ENCODE measurements around the gene MPZL3.

Gene MPZL3

GRCh38 chr11:118264569-118265465 lies 12.7 kb upstream of the MPZL3 start:
- H3K27ac ChIP-seq (ENCODE audit: low read depth, low read length), result no peak overlapping the region
- H3K4me3 ChIP-seq (ENCODE audit: low read length), result peak overlapping the region; percentile 51
- 35% methylated on average over 13 of the region's 13 CpGs for WGBS
- peaks cover 90% of the 10 kb centered on the region for H3K27me3 ChIP-seq (ENCODE audit: insufficient read depth, low read length)
- no peaks in the 10 kb centered on the region for H3K36me3 ChIP-seq (ENCODE audit: insufficient read depth, low read length)
- peak overlapping the region; percentile 54; the same call in 1 of the 2 replicates for H3K9ac ChIP-seq (ENCODE audit: low read depth, low read length)
- peaks cover 22% of the 10 kb centered on the region for H3K4me1 ChIP-seq (ENCODE audit: insufficient read depth, low read length)
- no peaks in the 10 kb centered on the region for H3K9me3 ChIP-seq (ENCODE audit: insufficient read depth, low read depth, low read length)

- Histone ChIP-seq H3K27ac (ENCODE audit: low read depth, low read length) (no peak within 1 kb of the TSS), H3K9ac (ENCODE audit: low read depth, low read length) (peak within 1 kb of the TSS; percentile 54), H3K27me3 (ENCODE audit: insufficient read depth, low read length) (peaks cover 84% of the 10 kb centered on the region), H3K9me3 (ENCODE audit: insufficient read depth, low read depth, low read length) (no peaks in the 10 kb centered on the region), H3K36me3 (ENCODE audit: insufficient read depth, low read length) (no peaks in the 10 kb centered on the region), H3K4me1 (ENCODE audit: insufficient read depth, low read length) (peaks cover 22% of the 10 kb centered on the region), H3K4me3 (ENCODE audit: low read length) (peak within 1 kb of the TSS; percentile 51)
- 11% methylated on average over 19 of the region's 19 CpGs for WGBS
Measured at GRCh38 chr11:118263695-118264568, 11.8 kb upstream of the MPZL3 start, which contains the start of gene MPZL2. Gene MPZL2, minus strand, starts transcription at chr11:118264297. Its CDS starts 144 bp downstream, at chr11:118264153.

GRCh38 chr11:118263112-118263511 lies 10.9 kb upstream of the MPZL3 start:
- Histone ChIP-seq H3K4me1 (ENCODE audit: insufficient read depth, low read length) (peaks cover 22% of the 10 kb centered on the region), H3K9me3 (ENCODE audit: insufficient read depth, low read depth, low read length) (no peaks in the 10 kb centered on the region), H3K4me3 (ENCODE audit: low read length) (0 out of 2 replicates have a peak overlapping the region, but pooled peaks have one; percentile 51), H3K36me3 (ENCODE audit: insufficient read depth, low read length) (no peaks in the 10 kb centered on the region), H3K27ac (ENCODE audit: low read depth, low read length) (no peak overlapping the region), H3K27me3 (ENCODE audit: insufficient read depth, low read length) (peaks cover 78% of the 10 kb centered on the region), H3K9ac (ENCODE audit: low read depth, low read length) (no peak overlapping the region)
- WGBS, result 85% methylated on average over 3 of the region's 4 CpGs

- no peak overlapping the region for H3K4me3 ChIP-seq (ENCODE audit: low read length)
- peaks cover 22% of the 10 kb centered on the region for H3K4me1 ChIP-seq (ENCODE audit: insufficient read depth, low read length)
- peaks cover 72% of the 10 kb centered on the region for H3K27me3 ChIP-seq (ENCODE audit: insufficient read depth, low read length)
- H3K27ac ChIP-seq (ENCODE audit: low read depth, low read length), result no peak overlapping the region
- H3K36me3 ChIP-seq (ENCODE audit: insufficient read depth, low read length), result no peaks in the 10 kb centered on the region
- 91% methylated on average over 3 of the region's 3 CpGs for whole genome bisulfite sequencing
- no peak overlapping the region for H3K9ac ChIP-seq (ENCODE audit: low read depth, low read length)
- no peaks in the 10 kb centered on the region for H3K9me3 ChIP-seq (ENCODE audit: insufficient read depth, low read depth, low read length)
Measured at GRCh38 chr11:118260353-118260752, 8.2 kb upstream of the MPZL3 start.

GRCh38 chr11:118259138-118259537 lies 7.0 kb upstream of the MPZL3 start:
- H3K4me1 ChIP-seq (ENCODE audit: insufficient read depth, low read length), result peaks cover 12% of the 10 kb centered on the region
- H3K36me3 ChIP-seq (ENCODE audit: insufficient read depth, low read length), result no peaks in the 10 kb centered on the region
- H3K9me3 ChIP-seq (ENCODE audit: insufficient read depth, low read depth, low read length), result no peaks in the 10 kb centered on the region
- no peak overlapping the region for H3K4me3 ChIP-seq (ENCODE audit: low read length)
- WGBS, result 97% methylated on average over 1 of the region's 1 CpG
- no peak overlapping the region for H3K27ac ChIP-seq (ENCODE audit: low read depth, low read length)
- peaks cover 72% of the 10 kb centered on the region for H3K27me3 ChIP-seq (ENCODE audit: insufficient read depth, low read length)
- H3K9ac ChIP-seq (ENCODE audit: low read depth, low read length), result no peak overlapping the region

- H3K4me1 ChIP-seq (ENCODE audit: insufficient read depth, low read length), result peaks cover 6% of the 10 kb centered on the region
- H3K27me3 ChIP-seq (ENCODE audit: insufficient read depth, low read length), result peaks cover 72% of the 10 kb centered on the region
- no peak overlapping the region for H3K9ac ChIP-seq (ENCODE audit: low read depth, low read length)
- H3K4me3 ChIP-seq (ENCODE audit: low read length), result no peak overlapping the region
- H3K36me3 ChIP-seq (ENCODE audit: insufficient read depth, low read length), result no peaks in the 10 kb centered on the region
- H3K27ac ChIP-seq (ENCODE audit: low read depth, low read length), result no peak overlapping the region
- no peaks in the 10 kb centered on the region for H3K9me3 ChIP-seq (ENCODE audit: insufficient read depth, low read depth, low read length)
- WGBS, result 0% methylated on average over 1 of the region's 1 CpG
Measured at GRCh38 chr11:118258410-118258809, 6.2 kb upstream of the MPZL3 start.

GRCh38 chr11:118252688-118253087 lies 523 bp upstream of the MPZL3 start:
- H3K36me3 ChIP-seq (ENCODE audit: insufficient read depth, low read length), result no peaks in the 10 kb centered on the region
- H3K4me3 ChIP-seq (ENCODE audit: low read length), result peak overlapping the region; percentile 79
- peak overlapping the region; percentile 88; the same call in 1 of the 2 replicates for H3K9ac ChIP-seq (ENCODE audit: low read depth, low read length)
- H3K4me1 ChIP-seq (ENCODE audit: insufficient read depth, low read length), result no peaks in the 10 kb centered on the region
- H3K27me3 ChIP-seq (ENCODE audit: insufficient read depth, low read length), result peaks cover 84% of the 10 kb centered on the region
- H3K27ac ChIP-seq (ENCODE audit: low read depth, low read length), result no peak overlapping the region; the same call in 1 of the 2 replicates
- 75% methylated on average over 2 of the region's 3 CpGs for WGBS
- H3K9me3 ChIP-seq (ENCODE audit: insufficient read depth, low read depth, low read length), result peaks cover 8% of the 10 kb centered on the region; the same call in 1 of the 2 replicates

GRCh38 chr11:118247041-118247440 lies 5.1 kb downstream of the MPZL3 start:
- H3K27me3 ChIP-seq (ENCODE audit: insufficient read depth, low read length), result peaks cover 60% of the 10 kb centered on the region
- 83% methylated on average over 1 of the region's 1 CpG for WGBS
- H3K9me3 ChIP-seq (ENCODE audit: insufficient read depth, low read depth, low read length), result peaks cover 8% of the 10 kb centered on the region; the same call in 1 of the 2 replicates
- H3K9ac ChIP-seq (ENCODE audit: low read depth, low read length), result no peak overlapping the region
- no peaks in the 10 kb centered on the region for H3K36me3 ChIP-seq (ENCODE audit: insufficient read depth, low read length)
- no peaks in the 10 kb centered on the region for H3K4me1 ChIP-seq (ENCODE audit: insufficient read depth, low read length)
- no peak overlapping the region for H3K4me3 ChIP-seq (ENCODE audit: low read length)
- H3K27ac ChIP-seq (ENCODE audit: low read depth, low read length), result no peak overlapping the region

GRCh38 chr11:118245936-118246562 lies 6.1 kb downstream of the MPZL3 start:
- Histone ChIP-seq H3K27ac (ENCODE audit: low read depth, low read length) (no peak overlapping the region), H3K4me1 (ENCODE audit: insufficient read depth, low read length) (no peaks in the 10 kb centered on the region), H3K9me3 (ENCODE audit: insufficient read depth, low read depth, low read length) (no peaks in the 10 kb centered on the region), H3K9ac (ENCODE audit: low read depth, low read length) (no peak overlapping the region), H3K4me3 (ENCODE audit: low read length) (no peak overlapping the region), H3K27me3 (ENCODE audit: insufficient read depth, low read length) (peaks cover 55% of the 10 kb centered on the region), H3K36me3 (ENCODE audit: insufficient read depth, low read length) (no peaks in the 10 kb centered on the region)
- 96% methylated on average over 3 of the region's 3 CpGs for WGBS

- 72% methylated on average over 3 of the region's 3 CpGs for WGBS
- Histone ChIP-seq H3K27ac (ENCODE audit: low read depth, low read length) (no peak overlapping the region), H3K4me3 (ENCODE audit: low read length) (no peak overlapping the region), H3K4me1 (ENCODE audit: insufficient read depth, low read length) (0 out of 2 replicates have a peak, but pooled peaks cover 1% of the 10 kb centered on the region), H3K9ac (ENCODE audit: low read depth, low read length) (no peak overlapping the region), H3K27me3 (ENCODE audit: insufficient read depth, low read length) (peaks cover 37% of the 10 kb centered on the region), H3K9me3 (ENCODE audit: insufficient read depth, low read depth, low read length) (no peaks in the 10 kb centered on the region), H3K36me3 (ENCODE audit: insufficient read depth, low read length) (no peaks in the 10 kb centered on the region)
Measured at GRCh38 chr11:118243993-118244762, 8.0 kb downstream of the MPZL3 start.

All from HUES64 (cell line).